HEK293 (cell line): ENCODE data around the gene PDE8B.

Source experiments
- CTCF ChIA-PET: fragments of 350-600 bp; formaldehyde crosslinking; extraction: SDS; loops from one replicate; lab custom pipeline; 2021; ENCODE audit warnings: antibody characterized with exemption; lab: Yijun Ruan, JAX
- POLR2A ChIA-PET: fragments of 300-600 bp; formaldehyde crosslinking; extraction: SDS; loops from one replicate; lab custom pipeline; 2020; ENCODE audit warnings: antibody characterized with exemption, inconsistent platforms; lab: Yijun Ruan, JAX
- H3K27ac ChIP-seq: fragments of 200-500 bp; sonication (Bioruptor generic); 2 replicates; pipeline ENCODE4 v1.5.1; 2014; ENCODE audit warnings: low read depth, low read length, control low read depth, inconsistent platforms; ENCODE audit errors: extremely low read depth
- H3K36me3 ChIP-seq, 2 experiments: fragments of 200-500 bp in 1 of 2; sonication (Bioruptor generic) in 1 of 2; 1 replicate in 1 of 2; 2 replicates in 1 of 2; pipeline ENCODE4 v1.5.1; 2014 to 2017; ENCODE audit warnings: inconsistent platforms in 2 of 2, low read length in 2 of 2; ENCODE audit not compliant: control insufficient read depth in 2 of 2, insufficient read depth in 1 of 2
- H3K4me1 ChIP-seq: fragments of 200-500 bp; sonication (Bioruptor generic); 2 replicates; pipeline ENCODE4 v1.5.1; 2014; ENCODE audit warnings: mild to moderate bottlenecking, low read length, inconsistent platforms; ENCODE audit not compliant: control insufficient read depth, insufficient read depth
- H3K4me3 ChIP-seq: 2 replicates; pipeline ENCODE4 v1.5.1; 2011; ENCODE audit warnings: low read depth, mild to moderate bottlenecking, control low read depth, low read length, moderate library complexity
- H3K9me3 ChIP-seq: fragments of 200-500 bp; sonication (Bioruptor generic); 2 replicates; pipeline ENCODE4 v1.5.1; 2014; ENCODE audit warnings: low read depth, low read length, inconsistent platforms; ENCODE audit not compliant: control insufficient read depth, insufficient read depth
- GFI1B ChIP-seq: fragments of 450-650 bp; formaldehyde crosslinking; IDR thresholded peaks from 2 replicates; pipeline ENCODE4 v1.5.1; 2016; ENCODE audit warnings: missing biosample characterization, missing genetic modification characterization
- OVOL3 ChIP-seq: fragments of 450-650 bp; formaldehyde crosslinking; IDR thresholded peaks from 2 replicates; pipeline ENCODE4 v1.5.1; 2016; ENCODE audit warnings: missing biosample characterization, missing genetic modification characterization
- YY2 ChIP-seq: fragments of 450-650 bp; formaldehyde crosslinking; IDR thresholded peaks from 2 replicates; pipeline ENCODE4 v1.5.1; 2016; ENCODE audit warnings: missing biosample characterization, missing genetic modification characterization
- ZBTB7A ChIP-seq: fragments of 450-650 bp; formaldehyde crosslinking; IDR thresholded peaks from 2 replicates; pipeline ENCODE4 v1.5.1; 2016; ENCODE audit warnings: low read depth, missing biosample characterization, missing genetic modification characterization
- ZNF112 ChIP-seq: fragments of 450-650 bp; formaldehyde crosslinking; IDR thresholded peaks from 2 replicates; pipeline ENCODE4 v1.5.0; 2017; ENCODE audit warnings: missing biosample characterization, missing genetic modification characterization
- ZNF175 ChIP-seq: fragments of 450-650 bp; formaldehyde crosslinking; IDR thresholded peaks from 2 replicates; pipeline ENCODE4 v1.5.1; 2016; ENCODE audit warnings: missing biosample characterization, missing genetic modification characterization
- ZNF214 ChIP-seq: fragments of 450-650 bp; formaldehyde crosslinking; IDR thresholded peaks from 2 replicates; pipeline ENCODE4 v1.5.1; 2017; ENCODE audit warnings: missing biosample characterization, mild to moderate bottlenecking, missing genetic modification characterization, borderline replicate concordance
- ZNF341 ChIP-seq: fragments of 450-650 bp; formaldehyde crosslinking; IDR thresholded peaks from 2 replicates; pipeline ENCODE4; 2016; ENCODE audit warnings: low read depth, missing biosample characterization, missing genetic modification characterization
- ZNF37A ChIP-seq: fragments of 450-650 bp; IDR thresholded peaks from 2 replicates; pipeline ENCODE4 v1.5.1; 2018; ENCODE audit warnings: missing biosample characterization, missing genetic modification characterization
- ZNF555 ChIP-seq: fragments of 450-650 bp; formaldehyde crosslinking; conservative IDR thresholded peaks from 2 replicates; pipeline ENCODE4 v1.5.1; 2017; ENCODE audit warnings: missing biosample characterization, mild to moderate bottlenecking, missing genetic modification characterization, inconsistent platforms
- ZNF600 ChIP-seq: fragments of 450-650 bp; formaldehyde crosslinking; IDR thresholded peaks from 2 replicates; pipeline ENCODE4 v1.5.1; 2016; ENCODE audit warnings: missing biosample characterization, missing genetic modification characterization
- ZNF792 ChIP-seq: fragments of 450-650 bp; formaldehyde crosslinking; IDR thresholded peaks from 2 replicates; pipeline ENCODE4 v1.5.1; 2016; ENCODE audit warnings: missing biosample characterization, missing genetic modification characterization
- ZNF837 ChIP-seq: fragments of 450-650 bp; formaldehyde crosslinking; IDR thresholded peaks from 2 replicates; pipeline ENCODE4 v1.5.1; 2016; ENCODE audit warnings: missing biosample characterization, missing genetic modification characterization
- ZSCAN30 ChIP-seq: fragments of 450-650 bp; IDR thresholded peaks from 2 replicates; pipeline ENCODE4 v1.5.1; 2018; ENCODE audit warnings: missing biosample characterization, mild to moderate bottlenecking, missing genetic modification characterization, moderate library complexity
- TF ChIP-seq, protein P1 (sequence below): fragments of 450-650 bp; formaldehyde crosslinking; IDR thresholded peaks from 2 replicates; pipeline ENCODE4 v1.5.0; 2017; ENCODE audit warnings: missing biosample characterization, missing genetic modification characterization, borderline replicate concordance
- TF ChIP-seq, protein P2 (sequence below): fragments of 450-650 bp; formaldehyde crosslinking; IDR thresholded peaks from 2 replicates; pipeline ENCODE4 v1.5.1; 2016; ENCODE audit warnings: missing biosample characterization, missing genetic modification characterization
- TF ChIP-seq, protein P3 (sequence below): fragments of 450-650 bp; formaldehyde crosslinking; IDR thresholded peaks from 2 replicates; pipeline ENCODE4 v1.5.1; 2016; ENCODE audit warnings: missing biosample characterization, missing genetic modification characterization, low read depth
- TF ChIP-seq, protein P4 (sequence below): fragments of 450-650 bp; formaldehyde crosslinking; IDR thresholded peaks from 2 replicates; pipeline ENCODE4 v1.5.1; 2016; ENCODE audit warnings: missing biosample characterization, missing genetic modification characterization
- TF ChIP-seq, protein P5 (sequence below): fragments of 450-650 bp; formaldehyde crosslinking; IDR thresholded peaks from 2 replicates; pipeline ENCODE4 v1.5.1; 2016; ENCODE audit warnings: missing biosample characterization, missing genetic modification characterization
- TF ChIP-seq, protein P6 (sequence below): fragments of 450-650 bp; formaldehyde crosslinking; IDR thresholded peaks from 2 replicates; pipeline ENCODE4 v1.5.1; 2016; ENCODE audit warnings: missing biosample characterization, missing genetic modification characterization

Gene PDE8B

DNA sequence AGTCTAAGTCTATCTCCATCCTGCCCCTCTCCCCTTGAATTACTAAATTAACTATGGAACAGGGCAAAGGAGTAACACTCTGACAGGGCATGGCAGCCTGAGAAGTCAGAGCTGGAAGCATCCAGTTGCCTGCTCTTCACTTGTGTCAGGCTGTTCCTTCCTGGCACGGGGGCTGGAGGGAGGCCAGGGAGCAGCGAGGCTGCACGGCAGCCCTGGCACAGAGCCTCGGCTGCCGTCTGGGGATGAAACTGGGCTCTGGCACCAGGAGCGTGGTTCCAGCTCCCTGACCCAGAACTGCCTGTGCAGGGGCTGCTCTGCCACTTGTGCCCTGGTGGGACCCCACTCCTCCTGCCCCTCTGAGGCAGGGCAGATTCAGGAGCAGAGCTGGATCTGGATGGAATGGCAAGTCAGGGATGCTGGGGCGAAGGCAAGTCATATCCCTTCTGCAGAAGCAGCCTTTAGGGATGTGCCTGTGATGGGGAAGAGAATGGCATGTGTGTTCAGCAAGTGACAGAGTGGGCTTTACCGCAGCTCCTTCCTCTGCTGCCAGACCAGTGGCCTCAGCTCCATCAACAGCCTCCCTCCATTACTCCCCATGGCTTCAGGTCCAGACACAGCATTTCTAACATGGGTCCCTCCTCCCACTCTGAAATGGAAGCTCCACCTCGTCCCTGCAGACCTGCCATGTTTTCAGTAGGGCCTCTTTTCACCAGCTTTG lies 42.2 kb upstream of the PDE8B start:
- ChIA-PET CTCF (interaction anchor here (0.5 to 1.4 kb wide), 7 partner anchors 17 to 789 kb away, joined by 3 to 7 read pairs (median 3); no protein-coding TSS in a partner anchor), POLR2A (interaction anchor here (0.7 kb wide), 1 partner anchor 323 kb away, joined by 3 read pairs; no protein-coding TSS in a partner anchor)
- TF ChIP-seq ZNF175 (tag by site-specific recombination) (no peak), ZNF600 (tag by site-specific recombination) (peak; percentile 36; the same call in 1 of the 2 replicates), YY2 (tag by site-specific recombination) (peak; percentile 50; the same call in 1 of the 2 replicates)
- TF ChIP-seq, protein P1, sequence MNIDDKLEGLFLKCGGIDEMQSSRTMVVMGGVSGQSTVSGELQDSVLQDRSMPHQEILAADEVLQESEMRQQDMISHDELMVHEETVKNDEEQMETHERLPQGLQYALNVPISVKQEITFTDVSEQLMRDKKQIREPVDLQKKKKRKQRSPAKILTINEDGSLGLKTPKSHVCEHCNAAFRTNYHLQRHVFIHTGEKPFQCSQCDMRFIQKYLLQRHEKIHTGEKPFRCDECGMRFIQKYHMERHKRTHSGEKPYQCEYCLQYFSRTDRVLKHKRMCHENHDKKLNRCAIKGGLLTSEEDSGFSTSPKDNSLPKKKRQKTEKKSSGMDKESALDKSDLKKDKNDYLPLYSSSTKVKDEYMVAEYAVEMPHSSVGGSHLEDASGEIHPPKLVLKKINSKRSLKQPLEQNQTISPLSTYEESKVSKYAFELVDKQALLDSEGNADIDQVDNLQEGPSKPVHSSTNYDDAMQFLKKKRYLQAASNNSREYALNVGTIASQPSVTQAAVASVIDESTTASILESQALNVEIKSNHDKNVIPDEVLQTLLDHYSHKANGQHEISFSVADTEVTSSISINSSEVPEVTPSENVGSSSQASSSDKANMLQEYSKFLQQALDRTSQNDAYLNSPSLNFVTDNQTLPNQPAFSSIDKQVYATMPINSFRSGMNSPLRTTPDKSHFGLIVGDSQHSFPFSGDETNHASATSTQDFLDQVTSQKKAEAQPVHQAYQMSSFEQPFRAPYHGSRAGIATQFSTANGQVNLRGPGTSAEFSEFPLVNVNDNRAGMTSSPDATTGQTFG (tag by site-specific recombination): no peak
- Histone ChIP-seq H3K4me3 (no peak overlapping the region), H3K4me1 (peaks cover 10% of the 10 kb centered on the region), H3K9me3 (no peaks in the 10 kb centered on the region), H3K27ac (0 out of 2 replicates have a peak overlapping the region, but pooled peaks have one; percentile 38), H3K36me3 (no peaks in the 10 kb centered on the region)

DNA sequence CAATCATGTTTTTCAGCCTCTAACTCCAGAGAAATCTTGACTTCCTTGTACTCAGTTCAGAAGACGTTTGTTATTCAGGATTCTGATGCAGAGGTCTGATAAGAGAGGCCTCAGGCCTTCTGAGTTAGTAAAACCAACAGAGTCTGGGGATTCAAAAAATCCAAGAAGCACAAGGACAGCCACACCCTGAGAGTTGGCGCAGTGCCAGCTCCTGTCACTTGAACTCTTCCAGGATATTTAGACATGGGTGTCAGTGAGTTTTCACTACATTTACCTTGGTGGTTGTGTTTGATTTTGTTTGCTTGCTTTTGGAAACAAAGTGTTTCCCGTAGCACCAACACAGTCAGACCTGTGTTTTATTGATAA lies 41.6 kb upstream of the PDE8B start:
- no peaks in the 10 kb centered on the region for H3K36me3 ChIP-seq
- no peaks in the 10 kb centered on the region for H3K9me3 ChIP-seq
- POLR2A ChIA-PET: interaction anchor here (0.7 kb wide), 1 partner anchor 323 kb away, joined by 3 read pairs; no protein-coding TSS in a partner anchor
- no peak overlapping the region for H3K4me3 ChIP-seq
- CTCF ChIA-PET: interaction anchor here (1.1 to 1.4 kb wide), 3 partner anchors 23 to 49 kb away, joined by 3 to 6 read pairs (median 4); no protein-coding TSS in a partner anchor
- peaks cover 10% of the 10 kb centered on the region for H3K4me1 ChIP-seq
- H3K27ac ChIP-seq: 0 out of 2 replicates have a peak overlapping the region, but pooled peaks have one; percentile 38
- TF ChIP-seq, protein P2, sequence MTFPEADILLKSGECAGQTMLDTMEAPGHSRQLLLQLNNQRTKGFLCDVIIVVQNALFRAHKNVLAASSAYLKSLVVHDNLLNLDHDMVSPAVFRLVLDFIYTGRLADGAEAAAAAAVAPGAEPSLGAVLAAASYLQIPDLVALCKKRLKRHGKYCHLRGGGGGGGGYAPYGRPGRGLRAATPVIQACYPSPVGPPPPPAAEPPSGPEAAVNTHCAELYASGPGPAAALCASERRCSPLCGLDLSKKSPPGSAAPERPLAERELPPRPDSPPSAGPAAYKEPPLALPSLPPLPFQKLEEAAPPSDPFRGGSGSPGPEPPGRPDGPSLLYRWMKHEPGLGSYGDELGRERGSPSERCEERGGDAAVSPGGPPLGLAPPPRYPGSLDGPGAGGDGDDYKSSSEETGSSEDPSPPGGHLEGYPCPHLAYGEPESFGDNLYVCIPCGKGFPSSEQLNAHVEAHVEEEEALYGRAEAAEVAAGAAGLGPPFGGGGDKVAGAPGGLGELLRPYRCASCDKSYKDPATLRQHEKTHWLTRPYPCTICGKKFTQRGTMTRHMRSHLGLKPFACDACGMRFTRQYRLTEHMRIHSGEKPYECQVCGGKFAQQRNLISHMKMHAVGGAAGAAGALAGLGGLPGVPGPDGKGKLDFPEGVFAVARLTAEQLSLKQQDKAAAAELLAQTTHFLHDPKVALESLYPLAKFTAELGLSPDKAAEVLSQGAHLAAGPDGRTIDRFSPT: no peak
- no peak for TF ChIP-seq ZNF555 (tag by site-specific recombination)
- TF ChIP-seq, protein P3, sequence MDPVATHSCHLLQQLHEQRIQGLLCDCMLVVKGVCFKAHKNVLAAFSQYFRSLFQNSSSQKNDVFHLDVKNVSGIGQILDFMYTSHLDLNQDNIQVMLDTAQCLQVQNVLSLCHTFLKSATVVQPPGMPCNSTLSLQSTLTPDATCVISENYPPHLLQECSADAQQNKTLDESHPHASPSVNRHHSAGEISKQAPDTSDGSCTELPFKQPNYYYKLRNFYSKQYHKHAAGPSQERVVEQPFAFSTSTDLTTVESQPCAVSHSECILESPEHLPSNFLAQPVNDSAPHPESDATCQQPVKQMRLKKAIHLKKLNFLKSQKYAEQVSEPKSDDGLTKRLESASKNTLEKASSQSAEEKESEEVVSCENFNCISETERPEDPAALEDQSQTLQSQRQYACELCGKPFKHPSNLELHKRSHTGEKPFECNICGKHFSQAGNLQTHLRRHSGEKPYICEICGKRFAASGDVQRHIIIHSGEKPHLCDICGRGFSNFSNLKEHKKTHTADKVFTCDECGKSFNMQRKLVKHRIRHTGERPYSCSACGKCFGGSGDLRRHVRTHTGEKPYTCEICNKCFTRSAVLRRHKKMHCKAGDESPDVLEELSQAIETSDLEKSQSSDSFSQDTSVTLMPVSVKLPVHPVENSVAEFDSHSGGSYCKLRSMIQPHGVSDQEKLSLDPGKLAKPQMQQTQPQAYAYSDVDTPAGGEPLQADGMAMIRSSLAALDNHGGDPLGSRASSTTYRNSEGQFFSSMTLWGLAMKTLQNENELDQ (tag by site-specific recombination): no peak
- no peak for TF ChIP-seq ZNF792 (tag by site-specific recombination)
- TF ChIP-seq ZNF214 (tag by site-specific recombination): peak; percentile 77; the same call in 1 of the 2 replicates
- TF ChIP-seq, protein P4, sequence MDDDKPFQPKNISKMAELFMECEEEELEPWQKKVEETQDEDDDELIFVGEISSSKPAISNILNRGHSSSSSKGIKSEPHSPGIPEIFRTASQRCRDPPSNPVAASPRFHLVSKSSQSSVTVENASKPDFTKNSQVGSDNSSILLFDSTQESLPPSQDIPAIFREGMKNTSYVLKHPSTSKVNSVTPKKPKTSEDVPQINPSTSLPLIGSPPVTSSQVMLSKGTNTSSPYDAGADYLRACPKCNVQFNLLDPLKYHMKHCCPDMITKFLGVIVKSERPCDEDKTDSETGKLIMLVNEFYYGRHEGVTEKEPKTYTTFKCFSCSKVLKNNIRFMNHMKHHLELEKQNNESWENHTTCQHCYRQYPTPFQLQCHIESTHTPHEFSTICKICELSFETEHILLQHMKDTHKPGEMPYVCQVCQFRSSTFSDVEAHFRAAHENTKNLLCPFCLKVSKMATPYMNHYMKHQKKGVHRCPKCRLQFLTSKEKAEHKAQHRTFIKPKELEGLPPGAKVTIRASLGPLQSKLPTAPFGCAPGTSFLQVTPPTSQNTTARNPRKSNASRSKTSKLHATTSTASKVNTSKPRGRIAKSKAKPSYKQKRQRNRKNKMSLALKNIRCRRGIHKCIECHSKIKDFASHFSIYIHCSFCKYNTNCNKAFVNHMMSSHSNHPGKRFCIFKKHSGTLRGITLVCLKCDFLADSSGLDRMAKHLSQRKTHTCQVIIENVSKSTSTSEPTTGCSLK (tag by site-specific recombination): no peak
- TF ChIP-seq, protein P5, sequence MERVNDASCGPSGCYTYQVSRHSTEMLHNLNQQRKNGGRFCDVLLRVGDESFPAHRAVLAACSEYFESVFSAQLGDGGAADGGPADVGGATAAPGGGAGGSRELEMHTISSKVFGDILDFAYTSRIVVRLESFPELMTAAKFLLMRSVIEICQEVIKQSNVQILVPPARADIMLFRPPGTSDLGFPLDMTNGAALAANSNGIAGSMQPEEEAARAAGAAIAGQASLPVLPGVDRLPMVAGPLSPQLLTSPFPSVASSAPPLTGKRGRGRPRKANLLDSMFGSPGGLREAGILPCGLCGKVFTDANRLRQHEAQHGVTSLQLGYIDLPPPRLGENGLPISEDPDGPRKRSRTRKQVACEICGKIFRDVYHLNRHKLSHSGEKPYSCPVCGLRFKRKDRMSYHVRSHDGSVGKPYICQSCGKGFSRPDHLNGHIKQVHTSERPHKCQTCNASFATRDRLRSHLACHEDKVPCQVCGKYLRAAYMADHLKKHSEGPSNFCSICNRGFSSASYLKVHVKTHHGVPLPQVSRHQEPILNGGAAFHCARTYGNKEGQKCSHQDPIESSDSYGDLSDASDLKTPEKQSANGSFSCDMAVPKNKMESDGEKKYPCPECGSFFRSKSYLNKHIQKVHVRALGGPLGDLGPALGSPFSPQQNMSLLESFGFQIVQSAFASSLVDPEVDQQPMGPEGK (tag by site-specific recombination): no peak
- no peak for TF ChIP-seq ZSCAN30 (tag by site-specific recombination)
- TF ChIP-seq GFI1B (tag by site-specific recombination): no peak
- TF ChIP-seq, protein P6, sequence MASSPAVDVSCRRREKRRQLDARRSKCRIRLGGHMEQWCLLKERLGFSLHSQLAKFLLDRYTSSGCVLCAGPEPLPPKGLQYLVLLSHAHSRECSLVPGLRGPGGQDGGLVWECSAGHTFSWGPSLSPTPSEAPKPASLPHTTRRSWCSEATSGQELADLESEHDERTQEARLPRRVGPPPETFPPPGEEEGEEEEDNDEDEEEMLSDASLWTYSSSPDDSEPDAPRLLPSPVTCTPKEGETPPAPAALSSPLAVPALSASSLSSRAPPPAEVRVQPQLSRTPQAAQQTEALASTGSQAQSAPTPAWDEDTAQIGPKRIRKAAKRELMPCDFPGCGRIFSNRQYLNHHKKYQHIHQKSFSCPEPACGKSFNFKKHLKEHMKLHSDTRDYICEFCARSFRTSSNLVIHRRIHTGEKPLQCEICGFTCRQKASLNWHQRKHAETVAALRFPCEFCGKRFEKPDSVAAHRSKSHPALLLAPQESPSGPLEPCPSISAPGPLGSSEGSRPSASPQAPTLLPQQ (tag by site-specific recombination): no peak
- peak; percentile 88 for TF ChIP-seq ZNF37A
- TF ChIP-seq ZBTB7A (tag by site-specific recombination): no peak
- TF ChIP-seq OVOL3 (tag by site-specific recombination): no peak
- no peak for TF ChIP-seq ZNF341
- no peak for TF ChIP-seq ZNF837 (tag by site-specific recombination)
- peak; percentile 86 for TF ChIP-seq ZNF112 (tag by site-specific recombination)
